ENCODE data around the gene JAM2.

JAM2 gene, protein sequence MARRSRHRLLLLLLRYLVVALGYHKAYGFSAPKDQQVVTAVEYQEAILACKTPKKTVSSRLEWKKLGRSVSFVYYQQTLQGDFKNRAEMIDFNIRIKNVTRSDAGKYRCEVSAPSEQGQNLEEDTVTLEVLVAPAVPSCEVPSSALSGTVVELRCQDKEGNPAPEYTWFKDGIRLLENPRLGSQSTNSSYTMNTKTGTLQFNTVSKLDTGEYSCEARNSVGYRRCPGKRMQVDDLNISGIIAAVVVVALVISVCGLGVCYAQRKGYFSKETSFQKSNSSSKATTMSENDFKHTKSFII

DNA sequence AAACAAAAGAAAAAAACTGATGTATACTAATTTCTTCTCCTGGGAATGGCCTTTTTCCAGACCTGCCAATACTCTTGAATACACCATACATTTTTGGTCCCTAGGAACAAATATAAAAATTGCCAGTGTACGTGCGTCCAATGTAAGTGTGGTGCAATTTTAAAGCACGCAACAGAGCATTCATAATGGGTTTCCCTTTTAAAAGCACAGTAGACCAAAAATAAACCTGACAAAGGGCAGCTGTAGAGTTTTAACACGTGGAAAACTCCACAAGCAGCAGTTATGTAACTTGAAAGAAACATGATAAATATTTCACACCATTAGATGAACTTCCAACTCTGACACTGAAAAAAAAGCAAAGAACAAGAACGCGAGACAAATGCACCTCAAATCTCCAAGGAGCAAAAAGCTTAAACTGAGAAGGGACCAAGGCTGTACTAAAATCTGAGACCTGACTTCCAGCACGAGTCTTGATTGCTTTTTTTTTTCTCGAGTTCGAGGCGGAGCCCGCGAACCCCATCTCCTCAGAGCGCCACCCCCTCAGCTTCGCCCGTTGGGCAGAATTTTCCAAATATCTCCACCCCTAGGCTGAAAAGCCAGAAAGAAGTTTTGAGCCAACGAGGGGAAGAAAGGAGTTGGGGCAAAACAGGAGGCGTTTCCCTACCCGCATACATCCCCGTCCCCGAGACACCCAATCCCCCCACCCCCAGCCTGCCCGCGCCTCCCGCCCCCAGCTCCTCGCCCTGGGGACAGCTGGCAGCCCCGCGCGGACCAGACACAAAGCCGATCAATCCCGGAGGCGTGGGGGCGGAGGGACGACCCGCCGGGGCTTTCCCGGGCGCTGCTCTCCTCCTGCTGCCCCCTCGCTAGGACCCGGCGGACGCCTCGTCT lies at the start of gene JAM2:
Gene JAM2, plus strand, starts transcription at position 599 of the 891 bp plus-strand sequence. CDS start 564 bp downstream, outside the sequence.
- DNase-seq (ENCODE audit: low spot score): peak; percentile 84
- in situ Hi-C loops (cut with MboI; ENCODE audit: low sequenced_read_pairs, unreplicated experiment): no loop called here
- TF ChIP-seq, protein P1, sequence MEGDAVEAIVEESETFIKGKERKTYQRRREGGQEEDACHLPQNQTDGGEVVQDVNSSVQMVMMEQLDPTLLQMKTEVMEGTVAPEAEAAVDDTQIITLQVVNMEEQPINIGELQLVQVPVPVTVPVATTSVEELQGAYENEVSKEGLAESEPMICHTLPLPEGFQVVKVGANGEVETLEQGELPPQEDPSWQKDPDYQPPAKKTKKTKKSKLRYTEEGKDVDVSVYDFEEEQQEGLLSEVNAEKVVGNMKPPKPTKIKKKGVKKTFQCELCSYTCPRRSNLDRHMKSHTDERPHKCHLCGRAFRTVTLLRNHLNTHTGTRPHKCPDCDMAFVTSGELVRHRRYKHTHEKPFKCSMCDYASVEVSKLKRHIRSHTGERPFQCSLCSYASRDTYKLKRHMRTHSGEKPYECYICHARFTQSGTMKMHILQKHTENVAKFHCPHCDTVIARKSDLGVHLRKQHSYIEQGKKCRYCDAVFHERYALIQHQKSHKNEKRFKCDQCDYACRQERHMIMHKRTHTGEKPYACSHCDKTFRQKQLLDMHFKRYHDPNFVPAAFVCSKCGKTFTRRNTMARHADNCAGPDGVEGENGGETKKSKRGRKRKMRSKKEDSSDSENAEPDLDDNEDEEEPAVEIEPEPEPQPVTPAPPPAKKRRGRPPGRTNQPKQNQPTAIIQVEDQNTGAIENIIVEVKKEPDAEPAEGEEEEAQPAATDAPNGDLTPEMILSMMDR (IDR thresholded peaks at IDR 0.05; ENCODE audit: borderline replicate concordance, control extremely low read depth, extremely low read depth, insufficient read depth, missing control alignments): no peak

DNA sequence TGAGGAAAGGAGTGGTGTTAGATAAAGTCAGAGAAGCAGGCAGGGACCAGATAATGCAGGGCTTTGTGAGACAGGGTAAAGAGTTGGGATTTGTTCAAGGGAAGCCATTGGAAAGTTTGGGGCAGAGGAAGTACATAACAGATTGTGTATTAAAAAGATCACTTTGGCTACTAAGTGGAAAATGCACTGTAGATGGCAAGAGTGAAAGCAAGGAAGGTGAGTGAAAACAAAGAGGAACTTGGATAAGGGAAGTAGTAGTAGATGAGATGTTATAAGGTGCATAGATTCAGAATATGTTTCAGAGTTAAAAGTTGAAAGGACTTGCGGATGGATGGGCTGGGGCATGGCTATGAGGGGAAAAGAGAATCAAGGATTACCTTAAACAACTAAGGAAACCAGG lies 49.2 kb upstream of the JAM2 start:
- TF ChIP-seq, protein P1 (IDR thresholded peaks at IDR 0.05; ENCODE audit: borderline replicate concordance, control extremely low read depth, extremely low read depth, insufficient read depth, missing control alignments): no peak
- DNase-seq (ENCODE audit: low spot score): no peak
- in situ Hi-C loops (cut with MboI; ENCODE audit: low sequenced_read_pairs, unreplicated experiment): no loop called here

DNA sequence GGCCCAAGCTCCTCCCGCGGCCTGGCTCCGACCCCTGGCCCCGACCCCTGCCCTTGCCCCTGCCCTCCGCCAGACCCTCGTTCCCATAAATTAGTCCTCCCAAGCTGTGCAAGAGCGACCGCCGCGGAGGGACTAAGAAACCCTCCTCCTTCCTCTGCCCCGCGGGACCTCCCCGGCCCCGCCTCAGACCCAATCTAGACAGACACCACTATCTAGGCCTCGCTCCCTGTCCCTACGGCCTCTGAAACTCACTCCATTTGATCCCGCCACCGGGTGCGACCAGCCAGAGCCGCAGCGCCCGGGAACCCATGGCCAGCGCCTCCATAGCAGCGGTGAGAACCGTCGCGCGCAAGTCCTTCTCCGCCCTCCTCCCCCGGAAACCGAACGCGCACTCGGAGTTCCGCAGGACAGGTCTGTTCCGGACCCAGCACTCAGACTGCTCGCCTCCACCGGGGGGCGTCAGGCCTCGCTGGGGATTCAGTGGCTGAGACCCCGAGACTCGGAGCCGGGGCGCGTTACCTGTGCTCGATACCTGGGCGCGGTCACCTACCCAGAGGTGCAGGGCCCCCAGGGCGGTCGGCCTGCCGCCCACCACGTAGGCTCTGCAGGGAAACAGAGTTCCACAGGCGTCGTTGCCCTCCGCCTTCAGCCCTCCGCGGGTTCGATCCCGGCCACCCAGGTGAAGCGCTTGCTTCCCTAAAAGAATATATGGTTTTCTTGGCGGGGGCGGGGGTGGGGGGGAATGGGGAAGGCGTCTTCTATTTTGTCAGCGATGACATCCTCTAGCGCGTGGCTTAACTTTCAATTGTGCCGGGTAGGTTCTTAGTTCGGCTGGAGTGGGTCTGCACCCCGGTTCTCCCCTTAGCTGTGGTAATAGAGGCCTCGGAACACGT lies 31.7 kb upstream of the JAM2 start, which contains the start of gene MRPL39:
Gene MRPL39, minus strand, starts transcription at position 331 of the 893 bp plus-strand sequence. Its CDS starts 6 bp downstream, at position 325.
- TF ChIP-seq, protein P1 (IDR thresholded peaks at IDR 0.05; ENCODE audit: borderline replicate concordance, control extremely low read depth, extremely low read depth, insufficient read depth, missing control alignments): peak; percentile 82
- in situ Hi-C loops (cut with MboI; ENCODE audit: low sequenced_read_pairs, unreplicated experiment): loop anchor here (25.0 kb wide), 2 partner anchors 255 to 555 kb away; partner anchors contain the start of gene APP

DNA sequence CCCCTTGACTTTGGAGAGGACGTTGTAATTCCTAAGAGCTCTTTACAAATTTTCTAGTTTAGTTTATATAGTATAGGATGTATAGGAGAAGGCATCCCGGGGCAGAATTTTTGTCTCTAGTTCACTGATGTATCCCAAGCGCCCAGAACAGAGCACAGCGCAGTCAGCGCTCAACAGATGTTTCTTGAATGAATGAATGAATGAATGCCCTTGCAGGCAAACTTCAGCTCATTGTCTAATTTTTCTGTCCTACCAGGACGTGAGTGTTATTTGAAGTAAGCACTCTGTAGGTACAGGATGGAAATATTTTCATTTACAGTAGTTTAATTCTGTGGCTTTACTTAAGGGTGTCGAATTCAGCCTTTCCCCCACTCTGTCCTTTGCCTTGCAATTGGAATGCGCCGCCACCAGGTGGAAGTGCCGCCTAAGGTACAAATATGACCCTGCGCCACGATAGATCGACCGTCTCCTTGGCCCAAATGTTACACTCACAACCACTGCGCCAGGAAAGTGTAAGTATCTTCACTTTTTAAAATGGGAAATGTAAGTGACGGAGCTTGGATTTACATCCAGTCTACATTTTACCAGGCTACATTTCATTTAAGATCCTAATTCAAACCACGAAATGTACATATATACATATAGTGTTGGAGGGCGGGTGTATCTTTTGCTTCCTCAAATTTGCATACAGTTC lies 30.9 kb upstream of the JAM2 start:
- in situ Hi-C loops (cut with MboI; ENCODE audit: low sequenced_read_pairs, unreplicated experiment): loop anchor here (25.0 kb wide), 2 partner anchors 254 to 554 kb away; partner anchors contain the start of gene APP
- DNase-seq (ENCODE audit: low spot score): peak; percentile 80
- TF ChIP-seq, protein P1 (IDR thresholded peaks at IDR 0.05; ENCODE audit: borderline replicate concordance, control extremely low read depth, extremely low read depth, insufficient read depth, missing control alignments): peak; percentile 95

More for the DNA sequence above, 31.7 kb upstream of the JAM2 start, which contains the start of gene MRPL39:
- DNase-seq (ENCODE audit: low spot score): peak; percentile 96

DNA sequence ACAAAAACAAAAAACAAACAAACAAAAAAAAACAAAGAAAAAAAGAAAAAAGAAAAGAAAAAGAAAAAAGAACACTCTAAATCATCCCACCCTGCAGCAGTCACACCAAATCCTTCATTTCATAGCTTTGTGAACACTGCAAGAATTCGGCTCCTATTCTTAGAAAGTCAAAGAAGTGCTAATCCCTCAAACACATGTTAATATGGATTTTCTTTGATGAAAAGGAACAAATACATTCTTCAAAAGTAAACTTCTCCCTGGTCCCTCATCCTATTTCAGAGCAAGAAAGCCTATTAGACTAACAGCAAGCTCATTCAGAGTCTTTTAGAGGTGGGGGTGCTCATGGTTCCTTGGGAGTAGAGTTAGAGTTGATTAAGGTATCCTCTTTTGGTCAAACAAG lies 24.6 kb upstream of the JAM2 start:
- TF ChIP-seq, protein P1 (IDR thresholded peaks at IDR 0.05; ENCODE audit: borderline replicate concordance, control extremely low read depth, extremely low read depth, insufficient read depth, missing control alignments): no peak
- DNase-seq (ENCODE audit: low spot score): no peak
- in situ Hi-C loops (cut with MboI; ENCODE audit: low sequenced_read_pairs, unreplicated experiment): loop anchor here (25.0 kb wide), 2 partner anchors 248 to 548 kb away; partner anchors contain the start of gene APP
